HepG2 (cell line): ENCODE data around the gene PEX3. TPM values are rescaled to one million over a fixed set of nuclear protein-coding genes. Genes with fewer than 3 reads are reported as not detected.

Source experiments
- CBX1 ChIP-seq: IDR thresholded peaks from one replicate; pipeline ENCODE4 v1.6.1; 2016; ENCODE audit warnings: antibody characterized with exemption, low read depth
- PCBP1 ChIP-seq: fragments of 200-400 bp; formaldehyde crosslinking; IDR thresholded peaks from 2 replicates; pipeline ENCODE4 v1.6.1; 2017; ENCODE audit warnings: mild to moderate bottlenecking, low read depth, low read length, borderline replicate concordance
- RFX1 ChIP-seq: fragments of 450-650 bp; IDR thresholded peaks from 2 replicates; pipeline ENCODE4 v1.6.1; 2017
- ZNF329 ChIP-seq: sonication (generic); formaldehyde crosslinking; IDR thresholded peaks from 2 replicates; pipeline ENCODE4 v1.9.0; 2021; ENCODE audit warnings: low read depth, mild to moderate bottlenecking, missing genetic modification reagents
- ZNF607 ChIP-seq: sonication (generic); formaldehyde crosslinking; IDR thresholded peaks from 2 replicates; pipeline ENCODE4 v1.5.1; 2020; ENCODE audit warnings: missing genetic modification reagents, mild to moderate bottlenecking, borderline replicate concordance
- ZNF790 ChIP-seq: sonication (generic); formaldehyde crosslinking; IDR thresholded peaks from 2 replicates; pipeline ENCODE4 v1.8.0; 2022; ENCODE audit warnings: missing genetic modification reagents, mild to moderate bottlenecking, borderline replicate concordance
- polyA plus RNA-seq, 8 experiments: library from polyadenylated mRNA; depleted of rRNA in 3 of 8; stranded (reverse) in 7 of 8; unstranded in 1 of 8; fragments of >200 nt; fragmentation: Illumina TruSeq in 4 of 8; extraction: Trizol in 4 of 8; gene quantifications; 2 replicates each; pipeline versions ENCODE4 v1.2.1 to v1.2.3, GENCODE V29; 2011 to 2016; ENCODE audit warnings: low read depth in 4 of 8, missing spikeins in 1 of 8, mixed read lengths in 1 of 8; ENCODE audit not compliant: insufficient read depth in 1 of 8
- total RNA-seq, 5 experiments: library from RNA; depleted of rRNA; stranded (reverse); fragments of >200 nt; fragmentation: Illumina TruSeq; extraction: Trizol; gene quantifications; 2 replicates each; pipeline ENCODE4 v1.2.3, GENCODE V29; 2016; ENCODE audit warnings: low read depth in 1 of 5
- TF ChIP-seq, protein P1 (sequence below): sonication (generic); formaldehyde crosslinking; IDR thresholded peaks from one replicate; pipeline ENCODE4 v1.5.1; 2020; ENCODE audit warnings: mild to moderate bottlenecking, missing genetic modification reagents; ENCODE audit errors: not compliant biosample characterization
- TF ChIP-seq, protein P2 (sequence below): sonication (generic); formaldehyde crosslinking; IDR thresholded peaks from 2 replicates; pipeline ENCODE4 v1.8.1; 2023; ENCODE audit warnings: mild to moderate bottlenecking, missing genetic modification reagents, borderline replicate concordance

Gene PEX3
- total and polyA plus RNA-seq, 2 of the 13 experiments (the other 11 are each of a cell fraction or from before 2014, with no cell fraction given): 30.9 to 40.8 TPM

DNA sequence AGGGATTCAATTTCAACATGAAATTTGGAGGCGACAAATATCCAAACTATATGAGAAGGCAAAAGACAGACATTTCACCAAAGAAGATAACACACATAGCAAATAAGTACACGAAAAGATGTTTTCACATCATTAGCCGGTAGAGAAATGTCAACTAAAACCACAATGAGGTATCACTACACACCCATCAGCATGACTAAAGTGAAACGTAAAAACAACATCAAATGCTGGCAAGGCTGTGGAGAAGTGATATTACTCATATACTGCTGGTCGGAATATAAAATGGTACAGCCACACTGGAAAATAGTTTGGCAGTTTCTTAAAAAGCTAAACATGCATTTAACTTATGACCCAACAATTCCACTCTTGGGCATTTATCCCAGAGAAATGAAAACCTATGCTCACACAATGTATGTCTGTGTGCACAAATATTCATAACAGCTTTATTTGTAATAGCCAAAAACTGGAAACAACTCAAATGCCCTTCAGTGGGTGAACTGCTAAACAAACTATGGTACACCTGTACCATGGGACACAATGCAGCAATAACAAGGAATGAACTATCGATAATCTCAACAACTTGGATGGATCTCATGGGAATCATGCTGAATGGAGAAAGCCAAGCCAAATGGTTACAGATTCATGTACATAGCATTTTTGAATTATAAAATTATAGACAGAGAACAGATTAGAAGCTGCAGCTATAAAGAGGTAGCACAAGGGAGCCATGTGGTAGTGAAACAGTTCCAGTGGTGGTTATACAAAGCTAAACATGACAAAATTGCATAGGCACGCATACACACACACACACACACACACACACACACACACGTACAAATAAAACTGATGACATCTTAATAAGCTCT is 8.7 kb upstream of the PEX3 start (continued):
- TF ChIP-seq, protein P1, sequence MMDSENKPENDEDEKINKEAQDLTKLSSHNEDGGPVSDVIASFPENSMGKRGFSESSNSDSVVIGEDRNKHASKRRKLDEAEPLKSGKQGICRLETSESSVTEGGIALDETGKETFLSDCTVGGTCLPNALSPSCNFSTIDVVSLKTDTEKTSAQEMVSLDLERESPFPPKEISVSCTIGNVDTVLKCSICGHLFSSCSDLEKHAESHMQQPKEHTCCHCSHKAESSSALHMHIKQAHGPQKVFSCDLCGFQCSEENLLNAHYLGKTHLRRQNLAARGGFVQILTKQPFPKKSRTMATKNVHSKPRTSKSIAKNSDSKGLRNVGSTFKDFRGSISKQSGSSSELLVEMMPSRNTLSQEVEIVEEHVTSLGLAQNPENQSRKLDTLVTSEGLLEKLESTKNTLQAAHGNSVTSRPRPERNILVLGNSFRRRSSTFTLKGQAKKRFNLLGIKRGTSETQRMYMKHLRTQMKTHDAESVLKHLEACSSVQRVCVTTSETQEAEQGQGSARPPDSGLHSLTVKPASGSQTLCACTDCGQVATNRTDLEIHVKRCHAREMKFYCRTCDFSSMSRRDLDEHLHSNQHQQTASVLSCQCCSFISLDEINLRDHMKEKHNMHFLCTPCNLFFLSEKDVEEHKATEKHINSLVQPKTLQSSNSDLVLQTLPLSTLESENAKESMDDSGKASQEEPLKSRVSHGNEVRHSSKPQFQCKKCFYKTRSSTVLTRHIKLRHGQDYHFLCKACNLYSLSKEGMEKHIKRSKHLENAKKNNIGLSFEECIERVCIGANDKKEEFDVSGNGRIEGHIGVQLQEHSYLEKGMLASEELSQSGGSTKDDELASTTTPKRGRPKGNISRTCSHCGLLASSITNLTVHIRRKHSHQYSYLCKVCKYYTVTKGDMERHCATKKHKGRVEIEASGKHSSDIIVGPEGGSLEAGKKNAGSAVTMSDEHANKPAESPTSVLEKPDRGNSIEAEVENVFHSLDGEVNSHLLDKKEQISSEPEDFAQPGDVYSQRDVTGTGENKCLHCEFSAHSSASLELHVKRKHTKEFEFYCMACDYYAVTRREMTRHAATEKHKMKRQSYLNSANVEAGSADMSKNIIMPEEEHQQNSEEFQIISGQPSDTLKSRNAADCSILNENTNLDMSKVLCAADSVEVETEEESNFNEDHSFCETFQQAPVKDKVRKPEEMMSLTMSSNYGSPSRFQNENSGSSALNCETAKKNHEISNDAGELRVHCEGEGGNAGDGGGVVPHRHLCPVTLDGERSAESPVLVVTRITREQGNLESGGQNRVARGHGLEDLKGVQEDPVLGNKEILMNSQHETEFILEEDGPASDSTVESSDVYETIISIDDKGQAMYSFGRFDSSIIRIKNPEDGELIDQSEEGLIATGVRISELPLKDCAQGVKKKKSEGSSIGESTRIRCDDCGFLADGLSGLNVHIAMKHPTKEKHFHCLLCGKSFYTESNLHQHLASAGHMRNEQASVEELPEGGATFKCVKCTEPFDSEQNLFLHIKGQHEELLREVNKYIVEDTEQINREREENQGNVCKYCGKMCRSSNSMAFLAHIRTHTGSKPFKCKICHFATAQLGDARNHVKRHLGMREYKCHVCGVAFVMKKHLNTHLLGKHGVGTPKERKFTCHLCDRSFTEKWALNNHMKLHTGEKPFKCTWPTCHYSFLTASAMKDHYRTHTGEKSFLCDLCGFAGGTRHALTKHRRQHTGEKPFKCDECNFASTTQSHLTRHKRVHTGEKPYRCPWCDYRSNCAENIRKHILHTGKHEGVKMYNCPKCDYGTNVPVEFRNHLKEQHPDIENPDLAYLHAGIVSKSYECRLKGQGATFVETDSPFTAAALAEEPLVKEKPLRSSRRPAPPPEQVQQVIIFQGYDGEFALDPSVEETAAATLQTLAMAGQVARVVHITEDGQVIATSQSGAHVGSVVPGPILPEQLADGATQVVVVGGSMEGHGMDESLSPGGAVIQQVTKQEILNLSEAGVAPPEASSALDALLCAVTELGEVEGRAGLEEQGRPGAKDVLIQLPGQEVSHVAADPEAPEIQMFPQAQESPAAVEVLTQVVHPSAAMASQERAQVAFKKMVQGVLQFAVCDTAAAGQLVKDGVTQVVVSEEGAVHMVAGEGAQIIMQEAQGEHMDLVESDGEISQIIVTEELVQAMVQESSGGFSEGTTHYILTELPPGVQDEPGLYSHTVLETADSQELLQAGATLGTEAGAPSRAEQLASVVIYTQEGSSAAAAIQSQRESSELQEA: no peak
- TF ChIP-seq PCBP1 (no peak), ZNF329 (CRISPR knock-in tag) (no peak), RFX1 (no peak), ZNF607 (CRISPR knock-in tag) (no peak), CBX1 (no peak), ZNF790 (no peak)
- TF ChIP-seq, protein P2, sequence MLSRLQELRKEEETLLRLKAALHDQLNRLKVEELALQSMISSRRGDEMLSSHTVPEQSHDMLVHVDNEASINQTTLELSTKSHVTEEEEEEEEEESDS (CRISPR knock-in tag): no peak
- TF ChIP-seq, all 625 proteins: peak for 0
